22Rv1 (cell line): ENCODE measurements around the gene PMEPA1.
A peak's percentile ranks its signal among the peaks of the same experiment; 100 is the strongest.

ENCODE experiments used
- H3K27ac ChIP-seq: fragments of 450-650 bp; 2 replicates; pipeline ENCODE4 v1.5.1; 2017
- ZFX ChIP-seq: fragments of 450-650 bp; IDR thresholded peaks from 2 replicates; pipeline ENCODE4 v1.6.1; 2017; ENCODE audit warnings: antibody characterized with exemption, borderline replicate concordance
- TF ChIP-seq, protein P1 (sequence below): fragments of 450-650 bp; IDR thresholded peaks from 2 replicates; pipeline ENCODE4 v1.5.1; 2017; ENCODE audit warnings: mild to moderate bottlenecking

PMEPA1 gene

DNA sequence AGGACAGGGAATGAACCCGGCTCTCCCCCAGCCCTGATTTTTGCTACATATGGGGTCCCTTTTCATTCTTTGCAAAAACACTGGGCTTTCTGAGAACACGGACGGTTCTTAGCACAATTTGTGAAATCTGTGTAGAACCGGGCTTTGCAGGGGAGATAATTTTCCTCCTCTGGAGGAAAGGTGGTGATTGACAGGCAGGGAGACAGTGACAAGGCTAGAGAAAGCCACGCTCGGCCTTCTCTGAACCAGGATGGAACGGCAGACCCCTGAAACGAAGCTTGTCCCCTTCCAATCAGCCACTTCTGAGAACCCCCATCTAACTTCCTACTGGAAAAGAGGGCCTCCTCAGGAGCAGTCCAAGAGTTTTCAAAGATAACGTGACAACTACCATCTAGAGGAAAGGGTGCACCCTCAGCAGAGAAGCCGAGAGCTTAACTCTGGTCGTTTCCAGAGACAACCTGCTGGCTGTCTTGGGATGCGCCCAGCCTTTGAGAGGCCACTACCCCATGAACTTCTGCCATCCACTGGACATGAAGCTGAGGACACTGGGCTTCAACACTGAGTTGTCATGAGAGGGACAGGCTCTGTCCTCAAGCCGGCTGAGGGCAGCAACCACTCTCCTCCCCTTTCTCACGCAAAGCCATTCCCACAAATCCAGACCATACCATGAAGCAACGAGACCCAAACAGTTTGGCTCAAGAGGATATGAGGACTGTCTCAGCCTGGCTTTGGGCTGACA lies 60.8 kb downstream of the PMEPA1 start:
- peak overlapping the region; percentile 46 for H3K27ac ChIP-seq
- no peak for TF ChIP-seq ZFX
- TF ChIP-seq, protein P1, sequence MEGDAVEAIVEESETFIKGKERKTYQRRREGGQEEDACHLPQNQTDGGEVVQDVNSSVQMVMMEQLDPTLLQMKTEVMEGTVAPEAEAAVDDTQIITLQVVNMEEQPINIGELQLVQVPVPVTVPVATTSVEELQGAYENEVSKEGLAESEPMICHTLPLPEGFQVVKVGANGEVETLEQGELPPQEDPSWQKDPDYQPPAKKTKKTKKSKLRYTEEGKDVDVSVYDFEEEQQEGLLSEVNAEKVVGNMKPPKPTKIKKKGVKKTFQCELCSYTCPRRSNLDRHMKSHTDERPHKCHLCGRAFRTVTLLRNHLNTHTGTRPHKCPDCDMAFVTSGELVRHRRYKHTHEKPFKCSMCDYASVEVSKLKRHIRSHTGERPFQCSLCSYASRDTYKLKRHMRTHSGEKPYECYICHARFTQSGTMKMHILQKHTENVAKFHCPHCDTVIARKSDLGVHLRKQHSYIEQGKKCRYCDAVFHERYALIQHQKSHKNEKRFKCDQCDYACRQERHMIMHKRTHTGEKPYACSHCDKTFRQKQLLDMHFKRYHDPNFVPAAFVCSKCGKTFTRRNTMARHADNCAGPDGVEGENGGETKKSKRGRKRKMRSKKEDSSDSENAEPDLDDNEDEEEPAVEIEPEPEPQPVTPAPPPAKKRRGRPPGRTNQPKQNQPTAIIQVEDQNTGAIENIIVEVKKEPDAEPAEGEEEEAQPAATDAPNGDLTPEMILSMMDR: no peak

DNA sequence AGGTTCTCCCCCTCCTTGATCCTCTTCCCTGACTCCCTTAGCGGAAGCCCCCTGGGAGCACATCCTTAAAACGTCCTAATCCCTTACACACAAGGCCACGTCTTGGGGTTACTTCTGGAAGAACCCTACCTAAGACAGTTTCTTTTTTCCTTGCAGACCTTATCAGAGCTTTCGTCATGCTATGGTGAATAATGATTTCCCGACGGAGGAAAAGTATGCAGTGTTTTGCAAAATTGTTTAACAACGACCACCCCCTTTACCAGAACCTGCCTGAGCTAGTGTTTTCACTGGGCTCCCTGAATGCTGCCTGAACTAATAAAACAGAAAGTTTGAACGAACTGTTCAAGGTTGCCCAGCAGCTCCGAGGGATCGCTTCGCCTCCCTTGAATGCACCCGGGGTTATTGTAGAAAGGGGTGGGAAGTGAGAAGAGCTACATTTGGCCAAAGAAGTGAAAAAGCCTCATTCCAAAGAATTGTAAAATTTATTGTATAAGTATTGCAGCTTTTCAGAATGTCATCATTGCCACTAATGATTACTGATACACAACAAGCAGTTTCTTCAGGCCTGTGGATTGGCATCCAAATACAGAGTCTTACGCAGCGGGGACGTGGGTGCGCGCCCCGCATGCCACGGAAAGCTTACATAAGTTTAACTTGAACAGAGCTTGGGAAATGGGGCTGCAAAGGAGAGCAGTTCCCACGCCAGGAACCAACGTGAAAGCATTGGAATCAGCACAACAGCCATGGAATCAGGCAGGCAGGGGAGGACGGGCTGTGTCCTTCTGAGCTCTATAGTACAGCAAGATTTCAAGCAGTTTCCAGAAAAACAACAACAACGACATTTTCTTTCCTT lies 61.7 kb downstream of the PMEPA1 start:
- peak overlapping the region; percentile 46 for H3K27ac ChIP-seq
- no peak for TF ChIP-seq ZFX
- TF ChIP-seq, protein P1: no peak

DNA sequence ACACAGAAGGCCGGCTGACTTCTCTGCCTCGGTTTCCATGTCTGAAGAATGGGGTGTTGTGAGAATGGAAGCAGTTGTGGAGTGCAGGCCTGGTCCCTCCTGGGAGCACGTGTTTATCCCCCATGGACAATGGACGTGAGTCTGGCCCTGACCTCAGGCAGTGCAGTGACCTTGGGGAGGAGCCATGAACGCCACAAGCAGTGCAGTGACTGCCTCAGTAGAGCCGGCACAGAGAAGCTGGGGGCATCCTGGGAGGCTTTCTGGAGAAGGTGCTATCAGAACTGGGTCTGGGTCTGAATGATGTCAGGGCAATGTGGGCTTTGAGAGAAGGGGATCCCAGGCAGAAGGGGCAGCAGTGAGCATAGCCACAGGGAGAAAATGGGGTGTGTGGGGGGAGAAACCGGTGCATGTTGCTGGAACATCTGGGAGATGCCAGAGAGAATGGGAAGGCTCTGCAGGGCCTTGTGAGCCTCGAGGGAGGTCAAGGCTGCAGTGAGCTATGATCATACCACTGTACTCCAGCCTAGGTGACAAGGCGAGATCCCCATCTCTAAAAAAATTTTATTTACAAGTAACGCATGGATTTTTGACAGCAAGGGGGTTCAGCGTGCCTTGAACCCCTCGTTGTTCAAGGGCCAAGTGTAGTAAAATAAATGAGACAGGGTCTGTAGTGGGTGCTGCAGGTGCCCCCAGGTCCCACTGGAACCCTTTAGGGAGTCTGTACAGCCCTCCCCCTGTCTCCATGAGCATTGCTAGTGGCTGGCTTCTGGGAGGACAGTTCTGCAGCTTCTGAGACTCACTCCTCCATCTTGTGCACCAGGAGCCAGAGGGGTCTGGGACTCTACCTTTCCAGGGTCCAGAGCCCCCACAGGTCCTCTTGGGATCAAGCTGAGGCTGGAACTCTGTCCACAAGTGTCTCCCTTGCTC lies 62.5 kb downstream of the PMEPA1 start:
- H3K27ac ChIP-seq: peak overlapping the region; percentile 46
- TF ChIP-seq ZFX: no peak
- TF ChIP-seq, protein P1: no peak

DNA sequence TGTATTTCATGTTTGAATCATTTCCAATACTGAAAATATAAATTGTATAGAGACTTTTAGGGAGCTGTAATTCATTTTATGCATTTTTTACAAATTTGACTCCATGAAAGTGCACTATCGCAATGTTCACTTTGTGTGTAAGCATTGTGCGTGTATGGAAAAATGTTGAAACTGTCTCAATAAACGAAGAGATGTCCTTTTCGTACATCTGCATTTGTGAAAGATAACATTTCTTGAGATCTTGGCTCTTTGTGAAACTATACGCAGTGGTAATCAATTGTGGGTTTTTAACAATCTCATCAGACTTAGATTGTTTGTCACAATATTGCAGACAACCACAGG lies 70.9 kb downstream of the PMEPA1 start:
- no peak for TF ChIP-seq ZFX
- TF ChIP-seq, protein P1: no peak
- H3K27ac ChIP-seq: no peak overlapping the region

DNA sequence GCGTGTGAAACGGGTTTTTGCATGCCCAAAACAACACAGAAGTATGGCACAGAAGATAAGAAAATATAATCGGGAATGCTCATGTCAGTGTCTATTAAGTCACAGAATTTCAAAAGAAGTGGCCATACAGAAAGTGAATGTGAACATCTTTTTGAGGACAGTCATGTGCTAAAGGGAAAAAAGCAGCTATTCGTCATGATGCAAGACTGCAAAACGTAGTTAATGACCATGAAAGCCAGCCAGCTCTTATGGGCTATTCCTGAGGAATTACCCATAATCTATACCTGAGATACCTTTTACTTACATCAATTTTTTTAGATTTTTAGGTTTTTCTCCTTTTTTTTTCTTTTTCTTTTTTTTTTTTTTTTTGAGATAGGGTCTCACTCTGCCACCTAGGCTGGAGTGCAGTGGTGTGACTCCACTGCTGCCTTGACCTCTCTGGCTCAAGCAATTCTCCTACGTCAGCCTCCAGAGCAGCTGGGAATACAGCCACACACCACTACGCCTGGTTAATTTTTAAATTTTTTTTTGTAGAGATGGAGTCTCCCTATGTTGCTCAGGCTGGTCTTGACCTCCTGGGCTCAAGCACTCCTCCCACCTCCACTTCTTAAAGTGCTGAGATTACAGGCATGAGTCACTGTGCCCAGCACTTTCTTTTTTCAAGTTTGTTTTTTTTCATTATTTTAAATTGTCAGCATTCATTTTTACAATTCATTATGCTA lies 71.5 kb downstream of the PMEPA1 start:
- no peak overlapping the region for H3K27ac ChIP-seq

DNA sequence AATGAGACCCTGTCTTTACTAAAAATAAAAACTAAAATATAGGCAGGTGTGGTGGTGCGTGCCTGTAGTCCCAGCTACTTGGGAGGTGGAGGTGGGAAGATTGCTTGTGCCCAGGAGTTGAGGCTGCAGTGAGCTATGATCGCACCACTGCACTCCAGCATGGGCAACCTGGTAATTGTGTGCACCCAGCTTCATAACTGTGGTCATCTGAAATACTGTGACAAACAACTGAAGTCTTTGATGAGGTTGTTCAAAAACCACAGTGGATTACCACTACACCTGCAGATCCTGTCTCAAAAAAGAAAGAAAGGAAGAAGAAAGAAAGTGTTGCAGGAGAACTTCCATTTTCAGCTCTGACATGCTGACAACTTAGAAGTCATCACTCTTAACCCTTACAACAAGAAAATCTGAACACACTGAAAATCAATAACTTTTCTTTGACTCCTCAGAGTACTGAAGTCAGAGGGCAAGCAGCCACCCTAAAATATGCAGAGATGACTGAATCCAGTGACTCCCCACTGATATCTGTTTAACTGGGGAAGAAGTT lies 75.8 kb downstream of the PMEPA1 start:
- TF ChIP-seq, protein P1: no peak
- TF ChIP-seq ZFX: no peak
- H3K27ac ChIP-seq: no peak overlapping the region

More for the DNA sequence above, 71.5 kb downstream of the PMEPA1 start:
- no peak for TF ChIP-seq ZFX
